MG63 (cell line): ENCODE results near the gene MSLN. TPM values are rescaled to one million over a fixed set of nuclear protein-coding genes. Genes with fewer than 3 reads are reported as not detected.

Source experiments
- DNase-seq: peaks from one replicate; pipeline ENCODE4 v3.0.0-alpha.2; 2020
- H3K27me3 ChIP-seq: fragments of 250-450 bp; sonication (Bioruptor Pico); 2 replicates; pipeline ENCODE4 v1.5.1; 2020; ENCODE audit warnings: mild to moderate bottlenecking, moderate library complexity
- H3K36me3 ChIP-seq: fragments of 250-450 bp; sonication (Bioruptor Pico); 2 replicates; pipeline ENCODE4 v1.5.1; 2020; ENCODE audit warnings: mild to moderate bottlenecking, moderate library complexity
- H3K4me3 ChIP-seq: fragments of 250-450 bp; sonication (Bioruptor Pico); 2 replicates; pipeline ENCODE4 v1.5.1; 2020; ENCODE audit warnings: mild to moderate bottlenecking, moderate library complexity
- H3K9me3 ChIP-seq: fragments of 250-450 bp; sonication (Bioruptor Pico); 2 replicates; pipeline ENCODE4 v1.5.1; 2020; ENCODE audit warnings: mild to moderate bottlenecking, moderate library complexity
- total RNA-seq: library from RNA; depleted of rRNA; stranded (reverse); fragments of >200 nt; shearing (Covaris generic); gene quantifications from 2 replicates; pipeline ENCODE4 v1.2.3, GENCODE V29; 2014; ENCODE audit warnings: low replicate concordance

MSLN gene
- total RNA-seq, 1 experiment from 2014 or later = not detected

DNA sequence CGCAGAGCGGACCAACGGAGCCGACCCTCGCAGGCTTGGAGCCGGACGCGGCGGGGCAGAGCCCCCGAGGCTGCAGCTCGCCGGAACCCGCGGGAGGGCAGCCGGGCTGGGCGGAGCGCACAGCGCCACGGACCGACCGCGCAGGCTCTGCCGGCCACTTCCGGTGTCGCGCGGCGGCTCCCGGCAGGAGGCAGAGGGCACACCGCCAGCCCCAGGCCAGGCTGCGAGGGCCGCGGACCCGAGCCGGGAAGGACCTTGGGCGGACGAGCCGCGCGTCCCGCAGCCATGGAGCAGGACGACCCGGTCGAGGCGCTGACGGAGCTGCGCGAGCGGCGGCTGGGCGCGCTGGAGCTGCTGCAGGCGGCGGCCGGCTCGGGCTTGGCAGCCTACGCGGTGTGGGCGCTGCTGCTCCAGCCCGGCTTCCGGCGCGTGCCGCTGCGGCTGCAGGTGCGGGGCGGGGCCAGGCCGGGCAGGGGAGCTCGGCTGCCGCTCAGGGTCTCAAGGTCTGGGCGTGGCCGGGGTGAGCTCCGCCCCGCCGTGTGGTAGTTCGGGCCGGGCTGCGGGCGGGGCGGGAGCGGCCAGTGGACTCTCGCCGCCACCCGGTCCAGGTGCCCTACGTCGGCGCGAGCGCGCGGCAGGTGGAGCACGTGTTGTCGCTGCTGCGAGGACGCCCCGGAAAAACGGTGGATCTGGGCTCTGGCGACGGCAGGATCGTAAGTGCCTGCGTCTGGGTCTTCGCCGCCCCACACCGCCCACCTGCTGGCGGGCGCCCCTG, 39.4 kb upstream of the MSLN start, which contains the start of gene ANTKMT:
Gene ANTKMT (plus strand): TSS at position 157 of the 775 bp plus-strand sequence. CDS start 129 bp downstream, at position 286.
- Histone ChIP-seq H3K27me3 (no peaks in the 10 kb centered on the region; the same call in 1 of the 2 replicates), H3K9me3 (no peaks in the 10 kb centered on the region), H3K36me3 (peaks cover 4% of the 10 kb centered on the region; the same call in 1 of the 2 replicates), H3K4me3 (peak within 1 kb of the TSS; percentile 99)
- peak; percentile 84 for DNase-seq

- H3K36me3 ChIP-seq = peaks cover 4% of the 10 kb centered on the region; the same call in 1 of the 2 replicates
- peak overlapping the region; percentile 99 for H3K4me3 ChIP-seq
- no peak for DNase-seq
- no peaks in the 10 kb centered on the region for H3K9me3 ChIP-seq
- H3K27me3 ChIP-seq = peaks cover 2% of the 10 kb centered on the region; the same call in 1 of the 2 replicates
Measured at GRCh38 chr16:721765-722540, 38.6 kb upstream of the MSLN start.

- Histone ChIP-seq H3K27me3 (peaks cover 2% of the 10 kb centered on the region; the same call in 1 of the 2 replicates), H3K36me3 (peaks cover 4% of the 10 kb centered on the region; the same call in 1 of the 2 replicates), H3K9me3 (no peaks in the 10 kb centered on the region), H3K4me3 (no peak overlapping the region)
- no peak for DNase-seq
Measured at GRCh38 chr16:722835-723633, 37.5 kb upstream of the MSLN start.

GRCh38 chr16:723695-724094, 36.8 kb upstream of the MSLN start:
- peaks cover 4% of the 10 kb centered on the region; the same call in 1 of the 2 replicates for H3K36me3 ChIP-seq
- H3K4me3 ChIP-seq = no peak overlapping the region
- no peaks in the 10 kb centered on the region for H3K9me3 ChIP-seq
- peaks cover 2% of the 10 kb centered on the region; the same call in 1 of the 2 replicates for H3K27me3 ChIP-seq
- no peak for DNase-seq

DNA sequence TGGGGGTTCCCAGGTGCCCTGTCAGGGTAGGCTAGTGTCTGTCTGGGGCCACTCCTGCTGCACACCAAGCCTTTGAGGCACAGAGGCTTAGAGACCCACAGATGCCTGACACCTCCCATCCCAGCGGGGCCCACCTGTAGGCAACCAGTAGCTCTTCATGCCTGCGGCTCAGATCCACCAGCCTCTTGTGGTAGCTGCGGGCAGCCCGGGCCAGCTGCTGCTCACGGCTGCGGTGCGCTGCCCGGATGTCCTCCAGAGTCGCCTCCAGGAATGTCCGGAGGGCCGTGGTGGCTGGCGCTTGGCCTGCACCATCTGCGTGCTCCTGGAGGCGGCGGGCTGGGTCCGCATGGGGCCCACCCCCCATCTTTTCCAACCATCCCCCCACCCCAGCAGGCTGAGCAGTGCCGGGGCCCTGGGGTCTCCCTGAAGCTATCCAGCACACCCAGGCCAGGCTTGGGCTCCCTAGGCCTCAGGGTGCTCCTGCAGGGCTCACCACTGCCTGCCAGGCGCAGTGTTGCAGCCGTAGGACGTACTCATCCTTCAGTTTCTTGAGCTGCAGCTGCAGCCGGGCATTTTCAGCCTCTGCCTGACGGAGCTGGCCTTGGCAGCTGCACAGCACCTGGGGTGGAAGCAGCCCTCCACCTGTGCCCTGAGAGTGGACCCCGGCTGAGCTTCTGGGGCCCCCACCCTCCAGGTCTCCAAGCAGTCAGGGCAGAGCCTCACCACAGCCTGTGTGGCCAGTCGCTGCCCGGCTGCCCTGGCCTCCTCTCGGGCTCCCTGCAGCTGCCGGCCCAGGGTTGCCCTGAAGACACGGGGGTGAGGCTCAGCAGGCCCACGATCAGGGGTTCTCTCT, 36.1 kb upstream of the MSLN start:
- no peak for DNase-seq
- H3K9me3 ChIP-seq = no peaks in the 10 kb centered on the region
- peaks cover 2% of the 10 kb centered on the region; the same call in 1 of the 2 replicates for H3K27me3 ChIP-seq
- peaks cover 4% of the 10 kb centered on the region; the same call in 1 of the 2 replicates for H3K36me3 ChIP-seq
- no peak overlapping the region for H3K4me3 ChIP-seq

- H3K36me3 ChIP-seq = peaks cover 4% of the 10 kb centered on the region; the same call in 1 of the 2 replicates
Measured at GRCh38 chr16:725041-725376, 35.5 kb upstream of the MSLN start.

GRCh38 chr16:725463-726187, 34.9 kb upstream of the MSLN start:
- Histone ChIP-seq H3K4me3 (no peak overlapping the region), H3K36me3 (peaks cover 4% of the 10 kb centered on the region), H3K27me3 (peaks cover 2% of the 10 kb centered on the region; the same call in 1 of the 2 replicates), H3K9me3 (no peaks in the 10 kb centered on the region)
- DNase-seq = no peak

More at GRCh38 chr16:725041-725376, 35.5 kb upstream of the MSLN start:
- Histone ChIP-seq H3K4me3 (no peak overlapping the region), H3K27me3 (peaks cover 2% of the 10 kb centered on the region; the same call in 1 of the 2 replicates), H3K9me3 (no peaks in the 10 kb centered on the region)
- no peak for DNase-seq

GRCh38 chr16:726188-726437, 34.4 kb upstream of the MSLN start:
- DNase-seq = no peak
- no peaks in the 10 kb centered on the region for H3K9me3 ChIP-seq
- no peak overlapping the region for H3K4me3 ChIP-seq
- peaks cover 4% of the 10 kb centered on the region for H3K36me3 ChIP-seq
- H3K27me3 ChIP-seq = peaks cover 2% of the 10 kb centered on the region; the same call in 1 of the 2 replicates

GRCh38 chr16:726438-727290, 33.9 kb upstream of the MSLN start, which contains the start of the genes CCDC78 and HAGHL:
Gene CCDC78 (minus strand): TSS chr16:726443. CDS start chr16:726367, 76 bp downstream.
Gene HAGHL (plus strand): TSS chr16:727106. CDS start chr16:727510, 404 bp downstream.
- peak; percentile 73 for DNase-seq
- no peaks in the 10 kb centered on the region for H3K9me3 ChIP-seq
- peaks cover 2% of the 10 kb centered on the region; the same call in 1 of the 2 replicates for H3K27me3 ChIP-seq
- H3K4me3 ChIP-seq = peak within 1 kb of the TSS; percentile 51
- peaks cover 4% of the 10 kb centered on the region for H3K36me3 ChIP-seq

- no peak for DNase-seq
Measured at GRCh38 chr16:727291-727977, 33.1 kb upstream of the MSLN start.

DNA sequence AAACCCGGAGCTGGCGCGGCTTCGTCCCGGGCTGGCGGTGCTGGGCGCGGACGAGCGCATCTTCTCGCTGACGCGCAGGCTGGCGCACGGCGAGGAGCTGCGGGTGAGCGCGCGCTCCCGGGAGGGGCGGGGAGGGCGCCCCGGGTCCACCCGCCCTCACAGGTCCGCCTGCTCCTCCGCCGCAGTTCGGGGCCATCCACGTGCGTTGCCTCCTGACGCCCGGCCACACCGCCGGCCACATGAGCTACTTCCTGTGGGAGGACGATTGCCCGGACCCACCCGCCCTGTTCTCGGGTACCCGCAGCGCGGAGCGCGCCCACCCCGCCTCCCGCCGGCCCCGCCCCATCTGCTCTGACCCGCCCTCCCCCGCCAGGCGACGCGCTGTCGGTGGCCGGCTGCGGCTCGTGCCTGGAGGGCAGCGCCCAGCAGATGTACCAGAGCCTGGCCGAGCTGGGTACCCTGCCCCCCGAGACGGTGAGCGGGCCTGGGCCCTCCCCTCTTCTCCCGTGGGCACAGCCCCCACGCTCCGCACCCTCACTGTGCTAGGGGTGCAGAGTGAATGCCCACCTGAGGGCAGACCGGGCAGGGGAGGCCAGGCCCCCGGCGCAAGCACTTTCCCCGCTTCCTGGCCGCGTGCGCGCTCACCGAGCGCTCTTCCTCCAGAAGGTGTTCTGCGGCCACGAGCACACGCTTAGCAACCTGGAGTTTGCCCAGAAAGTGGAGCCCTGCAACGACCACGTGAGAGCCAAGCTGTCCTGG, 32.2 kb upstream of the MSLN start:
- Histone ChIP-seq H3K27me3 (peaks cover 2% of the 10 kb centered on the region; the same call in 1 of the 2 replicates), H3K4me3 (peak overlapping the region; percentile 51), H3K36me3 (peaks cover 11% of the 10 kb centered on the region), H3K9me3 (no peaks in the 10 kb centered on the region)
- peak; percentile 88 for DNase-seq

More at GRCh38 chr16:727291-727977, 33.1 kb upstream of the MSLN start:
- Histone ChIP-seq H3K9me3 (no peaks in the 10 kb centered on the region), H3K36me3 (peaks cover 7% of the 10 kb centered on the region), H3K4me3 (peak overlapping the region; percentile 51), H3K27me3 (peaks cover 2% of the 10 kb centered on the region; the same call in 1 of the 2 replicates)

DNA sequence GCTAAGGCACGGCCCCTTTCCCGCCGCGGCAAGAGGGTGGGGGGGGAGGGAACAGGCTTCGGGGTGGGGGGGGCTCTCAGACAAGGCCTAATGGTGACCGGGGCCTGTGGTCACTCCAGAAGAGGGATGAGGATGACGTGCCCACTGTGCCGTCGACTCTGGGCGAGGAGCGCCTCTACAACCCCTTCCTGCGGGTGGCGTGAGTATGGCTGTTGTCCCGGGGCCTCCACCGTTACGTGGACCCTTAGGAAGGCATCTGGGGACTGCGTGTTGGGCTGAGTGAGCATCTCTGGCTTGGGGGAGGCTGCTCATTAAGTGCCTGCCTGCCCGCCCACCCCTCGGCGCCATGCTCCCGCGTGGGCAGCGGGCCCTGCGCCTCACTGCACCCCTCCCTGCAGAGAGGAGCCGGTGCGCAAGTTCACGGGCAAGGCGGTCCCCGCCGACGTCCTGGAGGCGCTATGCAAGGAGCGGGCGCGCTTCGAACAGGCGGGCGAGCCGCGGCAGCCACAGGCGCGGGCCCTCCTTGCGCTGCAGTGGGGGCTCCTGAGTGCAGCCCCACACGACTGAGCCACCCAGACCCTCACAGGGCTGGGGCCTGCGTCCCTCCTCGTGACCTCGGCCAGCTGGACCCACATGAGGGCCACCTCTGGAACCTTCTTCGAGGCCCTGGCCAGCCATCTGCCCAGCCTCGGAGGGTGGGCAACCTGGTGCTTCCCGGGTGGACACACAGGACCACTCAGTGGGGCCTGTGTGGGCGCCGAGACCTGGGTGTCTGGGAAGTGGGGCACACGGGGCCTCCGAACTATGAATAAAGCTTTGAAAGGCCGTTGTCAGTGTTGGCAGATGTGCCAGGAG, 31.4 kb upstream of the MSLN start:
- peaks cover 2% of the 10 kb centered on the region; the same call in 1 of the 2 replicates for H3K27me3 ChIP-seq
- no peak for DNase-seq
- no peaks in the 10 kb centered on the region for H3K9me3 ChIP-seq
- no peak overlapping the region for H3K4me3 ChIP-seq
- peaks cover 19% of the 10 kb centered on the region for H3K36me3 ChIP-seq
